ENCODE results near the gene ARHGAP8.

The ARHGAP8 gene

GRCh38 chr22:44884562-44884961, 132.2 kb downstream of the ARHGAP8 start:
- Histone ChIP-seq H3K27ac (replicated peaks) (no peak overlapping the region), H3K27me3 (ENCODE audit: insufficient read depth, poor library complexity, severe bottlenecking) (no peaks in the 10 kb centered on the region), H3K4me3 (replicated peaks; ENCODE audit: insufficient read depth, low read length) (no peak overlapping the region)
- no peak for DNase-seq (ENCODE audit: low read depth in 1 of 2, low spot score in 1 of 2)
- TF ChIP-seq POLR2AphosphoS5 (IDR thresholded peaks at IDR 0.05; ENCODE audit: low read depth) (no peak), CTCF (IDR thresholded peaks at IDR 0.05; ENCODE audit: insufficient read depth, low read length) (no peak), SPI1 (IDR thresholded peaks at IDR 0.05; ENCODE audit: borderline replicate concordance, low read depth) (no peak), REST (IDR thresholded peaks at IDR 0.05; ENCODE audit: insufficient replicate concordance, low read depth) (no peak), GABPA (IDR thresholded peaks at IDR 0.05; ENCODE audit: low read depth) (no peak)

- Histone ChIP-seq H3K4me3 (replicated peaks; ENCODE audit: insufficient read depth, low read length) (no peak overlapping the region), H3K27me3 (ENCODE audit: insufficient read depth, poor library complexity, severe bottlenecking) (no peaks in the 10 kb centered on the region), H3K27ac (replicated peaks) (no peak overlapping the region)
- no peak for TF ChIP-seq CTCF (IDR thresholded peaks at IDR 0.05; ENCODE audit: insufficient read depth, low read length)
- TF ChIP-seq GABPA (IDR thresholded peaks at IDR 0.05; ENCODE audit: low read depth), result no peak
- TF ChIP-seq SPI1 (IDR thresholded peaks at IDR 0.05; ENCODE audit: borderline replicate concordance, low read depth), result no peak
- TF ChIP-seq POLR2AphosphoS5 (IDR thresholded peaks at IDR 0.05; ENCODE audit: low read depth), result no peak
- TF ChIP-seq REST (IDR thresholded peaks at IDR 0.05; ENCODE audit: insufficient replicate concordance, low read depth), result no peak
- no peak for DNase-seq (ENCODE audit: low read depth in 1 of 2, low spot score in 1 of 2)
Measured at GRCh38 chr22:44884968-44885805, 132.8 kb downstream of the ARHGAP8 start.

GRCh38 chr22:44885806-44886360, 133.5 kb downstream of the ARHGAP8 start:
- no peak overlapping the region for H3K27ac ChIP-seq (replicated peaks)
- no peak for DNase-seq (ENCODE audit: low read depth in 1 of 2, low spot score in 1 of 2)
- TF ChIP-seq POLR2AphosphoS5 (IDR thresholded peaks at IDR 0.05; ENCODE audit: low read depth) (no peak), GABPA (IDR thresholded peaks at IDR 0.05; ENCODE audit: low read depth) (no peak), REST (IDR thresholded peaks at IDR 0.05; ENCODE audit: insufficient replicate concordance, low read depth) (no peak), CTCF (IDR thresholded peaks at IDR 0.05; ENCODE audit: insufficient read depth, low read length) (no peak), SPI1 (IDR thresholded peaks at IDR 0.05; ENCODE audit: borderline replicate concordance, low read depth) (no peak)

More at GRCh38 chr22:44885806-44886360, 133.5 kb downstream of the ARHGAP8 start:
- no peak overlapping the region for H3K4me3 ChIP-seq (replicated peaks; ENCODE audit: insufficient read depth, low read length)
- no peaks in the 10 kb centered on the region for H3K27me3 ChIP-seq (ENCODE audit: insufficient read depth, poor library complexity, severe bottlenecking)

All from HL-60 (cell line).